Vagina (tissue), 2 donors: ENCODE data around the gene SCTR. TPM values are rescaled to one million over a fixed set of nuclear protein-coding genes. Genes with fewer than 3 reads are reported as not detected.

Experiments used
- DNase-seq, 2 donors: peaks; one replicate each; pipeline ENCODE4 v3.0.0-alpha.2; 2017; ENCODE audit errors: extremely low spot score in 2 of 2
- H3K27ac ChIP-seq: fragments of 200-600 bp; sonication (generic); one replicate; pipeline ENCODE4 v1.5.1; 2019
- H3K27me3 ChIP-seq: fragments of 200-600 bp; sonication (generic); one replicate; pipeline ENCODE4 v1.5.1; 2019
- H3K36me3 ChIP-seq, 2 donors: fragments of 200-600 bp; sonication (generic); one replicate each; pipeline ENCODE4 v1.5.1; 2017 to 2019
- H3K4me1 ChIP-seq: fragments of 200-600 bp; sonication (generic); one replicate; pipeline ENCODE4 v1.5.1; 2019
- H3K4me3 ChIP-seq, 2 donors: fragments of 200-600 bp; sonication (generic); 1 replicate in 1 of 2; 2 replicates in 1 of 2; pipeline ENCODE4 v1.5.1; 2016 to 2019
- H3K9me3 ChIP-seq: fragments of 200-600 bp; sonication (generic); one replicate; pipeline ENCODE4 v1.5.1; 2019
- POLR2A ChIP-seq, 2 donors: fragments of 450-650 bp; IDR thresholded peaks; one replicate each; pipeline ENCODE4 v1.6.1; 2017; ENCODE audit warnings: antibody characterized with exemption in 2 of 2, mild to moderate bottlenecking in 2 of 2, moderate library complexity in 2 of 2
- POLR2AphosphoS5 ChIP-seq, 2 donors: sonication (generic); formaldehyde crosslinking; IDR thresholded peaks; one replicate each; pipeline ENCODE4 v1.9.0; 2017; ENCODE audit warnings: antibody characterized with exemption in 2 of 2, mild to moderate bottlenecking in 2 of 2, low read depth in 1 of 2; ENCODE audit not compliant: insufficient read depth in 1 of 2
- intact Hi-C: fragments of 100-400 bp; cut with DNase I; formaldehyde crosslinking; loops from one replicate; pipeline ENCODE4 v1.15.1; 2023
- total RNA-seq: library from RNA; depleted of rRNA; stranded (reverse); fragments of >200 nt; gene quantifications from one replicate; pipeline ENCODE4 v1.2.3, GENCODE V29; 2016
- TF ChIP-seq, protein P1 (sequence below), 3 experiments: fragments of 450-650 bp in 2 of 3; fragments of 200-600 bp in 1 of 3; sonication (generic) in 1 of 3; IDR thresholded peaks; one replicate each; pipeline ENCODE4 v1.5.1; 2017 to 2019; ENCODE audit warnings: antibody characterized with exemption in 3 of 3, mild to moderate bottlenecking in 2 of 3, moderate library complexity in 2 of 3

SCTR gene
- total RNA-seq, 1 donor from 2014 or later: not detected

DNA sequence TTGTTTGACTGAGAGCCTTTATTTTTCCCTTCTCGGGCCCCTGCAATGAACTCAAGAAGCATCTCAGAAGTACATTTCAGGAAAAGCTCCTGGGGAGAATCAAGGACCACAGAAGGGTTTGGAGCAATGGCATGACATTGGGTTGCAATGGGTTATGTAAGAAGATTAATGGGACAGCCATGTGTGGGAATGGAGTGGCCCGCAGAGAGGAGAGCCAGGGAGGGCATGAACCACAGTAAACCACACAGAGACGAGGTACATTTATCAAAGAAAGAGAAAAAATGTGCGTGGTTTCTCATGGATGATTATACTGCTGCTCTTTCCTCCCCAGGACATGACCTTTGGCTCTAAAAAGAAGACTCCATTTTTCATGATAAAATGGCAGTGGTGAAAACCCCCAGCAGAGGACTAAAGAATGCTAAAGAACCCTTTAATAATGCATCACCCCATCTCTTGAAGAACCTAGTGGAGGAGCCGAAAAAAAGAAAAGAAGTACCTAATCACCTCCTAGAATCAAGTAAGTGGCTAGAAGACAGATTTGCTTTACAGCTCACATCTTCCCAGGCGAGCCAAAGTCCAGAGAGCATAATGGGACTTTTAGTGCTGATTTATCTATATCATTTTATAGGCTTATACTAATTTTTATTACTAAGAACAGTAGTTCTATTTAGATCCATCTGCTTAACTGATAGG, 21.6 kb upstream of the SCTR start:
- TF ChIP-seq, protein P1, sequence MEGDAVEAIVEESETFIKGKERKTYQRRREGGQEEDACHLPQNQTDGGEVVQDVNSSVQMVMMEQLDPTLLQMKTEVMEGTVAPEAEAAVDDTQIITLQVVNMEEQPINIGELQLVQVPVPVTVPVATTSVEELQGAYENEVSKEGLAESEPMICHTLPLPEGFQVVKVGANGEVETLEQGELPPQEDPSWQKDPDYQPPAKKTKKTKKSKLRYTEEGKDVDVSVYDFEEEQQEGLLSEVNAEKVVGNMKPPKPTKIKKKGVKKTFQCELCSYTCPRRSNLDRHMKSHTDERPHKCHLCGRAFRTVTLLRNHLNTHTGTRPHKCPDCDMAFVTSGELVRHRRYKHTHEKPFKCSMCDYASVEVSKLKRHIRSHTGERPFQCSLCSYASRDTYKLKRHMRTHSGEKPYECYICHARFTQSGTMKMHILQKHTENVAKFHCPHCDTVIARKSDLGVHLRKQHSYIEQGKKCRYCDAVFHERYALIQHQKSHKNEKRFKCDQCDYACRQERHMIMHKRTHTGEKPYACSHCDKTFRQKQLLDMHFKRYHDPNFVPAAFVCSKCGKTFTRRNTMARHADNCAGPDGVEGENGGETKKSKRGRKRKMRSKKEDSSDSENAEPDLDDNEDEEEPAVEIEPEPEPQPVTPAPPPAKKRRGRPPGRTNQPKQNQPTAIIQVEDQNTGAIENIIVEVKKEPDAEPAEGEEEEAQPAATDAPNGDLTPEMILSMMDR (IDR thresholded peaks at IDR 0.05): no peak
- Histone ChIP-seq H3K27me3 (no peaks in the 10 kb centered on the region), H3K4me1 (peaks cover 6% of the 10 kb centered on the region), H3K36me3 (no peaks in the 10 kb centered on the region), H3K9me3 (no peaks in the 10 kb centered on the region), H3K27ac (no peak overlapping the region), H3K4me3 (no peak overlapping the region)
- intact Hi-C loops: no loop called here
- DNase-seq: no peak

DNA sequence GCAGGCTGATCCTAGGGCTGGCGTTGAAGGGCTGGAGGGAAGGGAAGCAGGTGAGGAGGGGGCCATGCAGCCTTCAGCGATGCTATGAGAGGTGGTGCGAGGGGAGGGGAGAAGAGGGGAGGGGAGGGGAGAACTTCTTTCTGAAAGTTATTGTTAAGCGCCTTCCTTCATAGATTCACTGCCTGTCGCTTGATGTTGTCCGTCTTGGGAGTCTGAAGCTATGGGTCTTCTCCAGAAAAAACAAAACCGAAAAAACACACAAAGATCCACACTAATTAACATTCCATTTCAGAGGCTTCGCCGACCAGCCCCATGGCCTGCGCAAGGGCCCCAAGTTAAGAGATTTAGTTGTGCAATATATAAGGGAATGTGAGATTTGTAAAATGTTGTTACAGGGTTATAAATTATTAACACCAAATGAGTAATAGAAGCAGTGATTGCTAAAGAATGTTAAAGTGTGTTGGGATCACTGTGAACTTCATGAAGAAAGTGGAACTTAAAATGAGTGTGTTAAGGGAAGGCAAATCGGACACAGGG, 20.7 kb upstream of the SCTR start:
- TF ChIP-seq POLR2AphosphoS5 (IDR thresholded peaks at IDR 0.05; ENCODE audit: insufficient read depth in 1 of 2, low read depth in 1 of 2): no peak
- TF ChIP-seq, protein P1 (IDR thresholded peaks at IDR 0.05): no peak
- TF ChIP-seq POLR2A (IDR thresholded peaks at IDR 0.05): no peak
- intact Hi-C loops: no loop called here

DNA sequence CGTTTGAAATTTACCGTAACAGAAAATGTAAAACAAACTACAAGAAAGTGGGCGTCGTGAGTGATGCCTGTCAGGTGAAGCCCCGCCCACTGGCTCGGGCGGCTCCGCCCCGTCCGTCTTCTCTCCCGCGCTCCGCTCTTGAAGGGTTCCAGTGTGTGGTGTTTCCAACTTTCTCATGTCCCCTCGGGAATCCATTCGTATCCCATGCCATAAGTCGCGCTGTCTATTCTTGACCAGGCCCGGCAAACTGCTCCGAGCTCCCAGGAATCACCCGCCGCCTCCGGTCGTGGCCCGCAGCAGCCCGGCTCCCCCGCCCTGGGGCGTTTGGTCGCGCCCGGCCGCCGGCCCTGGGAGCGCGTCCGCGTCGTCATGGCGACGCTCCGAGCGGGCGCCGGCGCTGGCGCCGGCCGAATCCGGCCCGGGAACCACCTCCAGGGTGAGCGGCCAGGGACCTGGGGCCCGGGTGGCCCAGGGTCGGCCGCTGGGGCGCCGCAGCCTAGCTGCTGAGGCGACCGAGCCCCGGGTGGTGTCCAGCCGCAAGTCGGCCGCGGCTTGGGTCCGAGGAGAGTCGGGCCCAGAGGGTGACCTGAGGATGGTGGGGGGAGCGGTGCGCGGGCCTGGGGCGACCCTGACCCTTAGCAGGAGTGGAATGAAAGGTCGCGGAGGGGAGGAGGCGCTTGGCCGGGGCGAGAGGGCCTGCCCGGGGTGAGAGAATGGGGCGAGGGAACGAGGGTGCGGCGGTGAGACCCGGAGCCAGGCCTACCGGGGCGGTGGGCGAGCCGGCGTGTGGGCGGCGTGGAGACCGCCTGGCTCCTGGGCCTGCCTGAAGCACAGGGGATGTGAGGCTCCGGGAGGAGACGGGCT, 20.0 kb upstream of the SCTR start, which contains the start of gene CFAP221:
CFAP221 (plus strand) TSS at position 375 of the 864 bp plus-strand sequence. CDS start 1,683 bp downstream, outside the sequence.
- intact Hi-C loops: no loop called here
- H3K36me3 ChIP-seq: no peaks in the 10 kb centered on the region
- H3K27me3 ChIP-seq: no peaks in the 10 kb centered on the region
- TF ChIP-seq POLR2AphosphoS5 (IDR thresholded peaks at IDR 0.05; ENCODE audit: insufficient read depth in 1 of 2, low read depth in 1 of 2) (no peak), POLR2A (IDR thresholded peaks at IDR 0.05) (no peak)
- TF ChIP-seq, protein P1 (IDR thresholded peaks at IDR 0.05): no peak
- peaks cover 6% of the 10 kb centered on the region for H3K4me1 ChIP-seq
- H3K27ac ChIP-seq: peak within 1 kb of the TSS; percentile 67
- H3K9me3 ChIP-seq: no peaks in the 10 kb centered on the region
- peak within 1 kb of the TSS; percentile 56 to 58 for H3K4me3 ChIP-seq
- no peak for DNase-seq

More for the DNA sequence above, 20.7 kb upstream of the SCTR start:
- no peaks in the 10 kb centered on the region for H3K36me3 ChIP-seq
- H3K9me3 ChIP-seq: no peaks in the 10 kb centered on the region
- H3K27me3 ChIP-seq: no peaks in the 10 kb centered on the region
- H3K4me3 ChIP-seq: peak overlapping the region; percentile 56 to 58
- peak overlapping the region; percentile 67 for H3K27ac ChIP-seq
- H3K4me1 ChIP-seq: peaks cover 6% of the 10 kb centered on the region
- no peak for DNase-seq

DNA sequence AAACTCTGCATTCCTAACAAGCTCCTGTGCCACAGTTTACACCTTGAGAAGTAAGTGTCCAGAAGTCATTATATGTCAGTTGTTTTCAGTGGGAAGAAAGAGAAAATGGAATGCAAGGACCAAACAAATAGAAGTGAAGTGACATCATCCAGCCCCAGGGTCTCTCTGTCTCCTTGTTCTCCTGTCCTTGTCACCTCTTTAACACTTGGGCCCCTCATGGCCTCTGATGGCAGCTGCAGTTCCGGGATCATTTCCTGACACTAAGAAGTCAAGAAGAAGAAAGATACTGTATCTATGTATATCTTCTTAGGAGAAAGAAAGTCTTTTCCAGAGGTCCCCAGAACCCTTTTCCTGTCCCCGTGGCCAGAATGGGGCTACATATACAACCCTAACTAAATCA, 17.2 kb upstream of the SCTR start:
- intact Hi-C loops: no loop called here
- H3K9me3 ChIP-seq: no peaks in the 10 kb centered on the region
- H3K4me1 ChIP-seq: peaks cover 6% of the 10 kb centered on the region
- no peaks in the 10 kb centered on the region for H3K27me3 ChIP-seq
- no peak overlapping the region for H3K27ac ChIP-seq
- TF ChIP-seq, protein P1 (IDR thresholded peaks at IDR 0.05): no peak
- TF ChIP-seq POLR2A (IDR thresholded peaks at IDR 0.05): no peak
- no peak for TF ChIP-seq POLR2AphosphoS5 (IDR thresholded peaks at IDR 0.05; ENCODE audit: insufficient read depth in 1 of 2, low read depth in 1 of 2)
- H3K36me3 ChIP-seq: no peaks in the 10 kb centered on the region
- no peak for DNase-seq
- no peak overlapping the region for H3K4me3 ChIP-seq
